ENCODE data around the gene MED7. TPM values are rescaled to one million over a fixed set of nuclear protein-coding genes. Genes with fewer than 3 reads are reported as not detected.

The MED7 gene
- total RNA-seq, 1 donor from 2014 or later: 11.2 TPM

DNA sequence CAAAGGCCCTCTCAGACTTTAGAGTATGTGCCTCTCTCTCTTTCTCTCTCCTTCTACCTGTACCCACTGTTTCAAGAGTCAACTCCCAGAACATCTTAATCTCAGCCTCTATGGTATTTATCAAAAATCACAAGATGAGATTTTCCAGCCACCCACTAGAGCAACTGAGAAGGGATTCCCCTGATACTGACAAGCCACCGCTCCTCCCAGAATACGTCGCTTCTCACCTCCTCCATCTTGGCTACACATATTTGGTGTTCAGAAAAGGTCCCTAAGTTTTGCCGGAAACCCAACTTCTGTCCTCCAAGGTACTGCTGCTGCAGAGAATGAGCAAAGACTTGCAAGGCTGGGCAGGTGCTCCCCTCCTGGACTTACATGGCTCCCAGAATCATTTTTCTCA, 17.3 kb upstream of the MED7 start:
- intact Hi-C loops (cut with DNase I): no loop called here
- no peak for TF ChIP-seq CTCF (IDR thresholded peaks at IDR 0.05)
- Histone ChIP-seq H3K27ac (no peak overlapping the region), H3K4me1 (no peaks in the 10 kb centered on the region), H3K4me3 (no peak overlapping the region), H3K27me3 (ENCODE audit: low read depth) (no peaks in the 10 kb centered on the region), H3K9me3 (no peaks in the 10 kb centered on the region), H3K36me3 (no peaks in the 10 kb centered on the region)
- DNase-seq (no peak), ATAC-seq (no peak)

DNA sequence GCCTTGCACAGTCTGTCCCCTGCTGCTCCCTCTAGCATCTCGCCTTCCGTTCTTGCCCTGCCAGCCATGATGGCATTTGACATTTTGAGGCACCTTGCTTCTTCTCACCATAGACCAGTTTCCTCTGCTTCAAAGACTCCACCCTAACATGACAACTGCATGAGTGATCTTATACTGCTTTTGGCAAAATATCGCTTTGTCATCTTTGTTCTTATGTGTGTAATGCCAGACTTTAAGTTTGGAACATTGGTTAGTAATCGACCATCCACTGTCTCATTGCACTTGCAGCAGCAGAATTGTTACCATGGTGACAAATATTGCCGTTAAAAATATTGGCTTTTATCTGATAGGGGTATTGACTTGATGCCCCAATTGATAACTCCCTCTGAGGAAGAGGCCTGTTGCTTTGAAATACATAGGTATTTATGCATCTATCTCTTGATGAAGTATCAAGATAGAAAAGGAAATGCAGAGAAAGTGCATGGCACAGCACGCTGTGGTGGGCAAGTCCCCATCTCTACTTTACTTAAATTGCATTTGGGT, 16.6 kb upstream of the MED7 start:
- DNase-seq (no peak), ATAC-seq (no peak)
- Histone ChIP-seq H3K27me3 (ENCODE audit: low read depth) (no peaks in the 10 kb centered on the region), H3K4me3 (no peak overlapping the region), H3K9me3 (no peaks in the 10 kb centered on the region), H3K36me3 (no peaks in the 10 kb centered on the region), H3K27ac (no peak overlapping the region), H3K4me1 (no peaks in the 10 kb centered on the region)
- TF ChIP-seq CTCF (IDR thresholded peaks at IDR 0.05): no peak
- intact Hi-C loops (cut with DNase I): no loop called here

- DNase-seq (no peak), ATAC-seq (no peak)
- no peaks in the 10 kb centered on the region for H3K4me1 ChIP-seq
- TF ChIP-seq CTCF (IDR thresholded peaks at IDR 0.05): no peak
- intact Hi-C loops (cut with DNase I): no loop called here
- no peaks in the 10 kb centered on the region for H3K36me3 ChIP-seq
- H3K27me3 ChIP-seq (ENCODE audit: low read depth): no peaks in the 10 kb centered on the region
- no peaks in the 10 kb centered on the region for H3K9me3 ChIP-seq
- H3K4me3 ChIP-seq: no peak overlapping the region
- no peak overlapping the region for H3K27ac ChIP-seq
These were observed 14.7 kb upstream of the MED7 start for GRCh38 chr5:157157293-157157891.

DNA sequence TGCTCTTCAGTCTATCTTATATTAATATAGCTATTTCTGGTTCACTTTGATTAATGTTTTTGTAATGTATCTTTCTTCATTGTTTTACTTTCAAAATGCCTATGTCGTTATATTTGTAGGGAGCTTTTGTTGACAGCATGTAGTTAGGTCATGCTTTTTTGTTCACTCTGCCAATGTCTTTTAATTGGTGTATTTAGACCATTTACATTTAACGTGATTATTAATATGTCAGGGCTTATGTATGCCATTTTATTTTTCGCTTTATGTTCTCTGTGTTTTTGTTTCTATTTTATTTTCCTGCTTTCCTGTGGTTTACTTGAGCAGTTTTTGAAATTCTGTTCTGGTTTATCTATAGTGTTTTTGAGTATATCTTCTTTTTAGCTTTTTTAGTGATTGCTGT, 12.6 kb upstream of the MED7 start:
- no peak for TF ChIP-seq CTCF (IDR thresholded peaks at IDR 0.05)
- Histone ChIP-seq H3K27me3 (ENCODE audit: low read depth) (no peaks in the 10 kb centered on the region), H3K36me3 (no peaks in the 10 kb centered on the region), H3K9me3 (no peaks in the 10 kb centered on the region), H3K4me3 (no peak overlapping the region), H3K27ac (no peak overlapping the region), H3K4me1 (no peaks in the 10 kb centered on the region)
- no peak for ATAC-seq
- intact Hi-C loops (cut with DNase I): no loop called here
- DNase-seq: no peak

- no peak for DNase-seq
- Histone ChIP-seq H3K4me3 (no peak overlapping the region), H3K27me3 (ENCODE audit: low read depth) (no peaks in the 10 kb centered on the region), H3K9me3 (no peaks in the 10 kb centered on the region), H3K36me3 (no peaks in the 10 kb centered on the region), H3K27ac (no peak overlapping the region), H3K4me1 (no peaks in the 10 kb centered on the region)
- no peak for TF ChIP-seq CTCF (IDR thresholded peaks at IDR 0.05)
- intact Hi-C loops (cut with DNase I): no loop called here
- no peak for ATAC-seq
These were observed 8.3 kb upstream of the MED7 start for GRCh38 chr5:157150995-157151394.
